SKM-1 treated with dmso at 0.1 percent for 144 hours (cell line): ENCODE results near the gene XYLT1.

Source experiments
- DNase-seq: peaks from one replicate; lab custom pipeline; 2025; ENCODE audit not compliant: unreplicated experiment; lab: John Stamatoyannopoulos, UW

Gene XYLT1

GRCh38 chr16:17459903-17460521 is 10.7 kb downstream of the XYLT1 start:
- DNase-seq: no peak

GRCh38 chr16:17457997-17458396 is 12.8 kb downstream of the XYLT1 start:
- no peak for DNase-seq

GRCh38 chr16:17457513-17457912 is 13.2 kb downstream of the XYLT1 start:
- no peak for DNase-seq

GRCh38 chr16:17454162-17454730 is 16.5 kb downstream of the XYLT1 start:
- no peak for DNase-seq

- no peak for DNase-seq
These were observed 17.3 kb downstream of the XYLT1 start for GRCh38 chr16:17453364-17454038.

- no peak for DNase-seq
These were observed 17.8 kb downstream of the XYLT1 start for GRCh38 chr16:17452922-17453321.

GRCh38 chr16:17451843-17452242 is 18.9 kb downstream of the XYLT1 start:
- peak; percentile 90 for DNase-seq

GRCh38 chr16:17450291-17450690 is 20.5 kb downstream of the XYLT1 start:
- DNase-seq: no peak

- peak; percentile 61 for DNase-seq
These were observed 21.8 kb downstream of the XYLT1 start for GRCh38 chr16:17448640-17449638.

GRCh38 chr16:17447101-17447569 is 23.6 kb downstream of the XYLT1 start:
- no peak for DNase-seq

- DNase-seq: no peak
These were observed 24.1 kb downstream of the XYLT1 start for GRCh38 chr16:17446661-17447060.

- no peak for DNase-seq
These were observed 25.3 kb downstream of the XYLT1 start for GRCh38 chr16:17445421-17445820.

- no peak for DNase-seq
These were observed 26.1 kb downstream of the XYLT1 start for GRCh38 chr16:17444658-17445057.

- DNase-seq: no peak
These were observed 30.6 kb downstream of the XYLT1 start for GRCh38 chr16:17440131-17440530.

GRCh38 chr16:17439580-17439979 is 31.2 kb downstream of the XYLT1 start:
- DNase-seq: peak; percentile 59

GRCh38 chr16:17437981-17438380 is 32.8 kb downstream of the XYLT1 start:
- no peak for DNase-seq

GRCh38 chr16:17437127-17437720 is 33.5 kb downstream of the XYLT1 start:
- no peak for DNase-seq

GRCh38 chr16:17435318-17435717 is 35.4 kb downstream of the XYLT1 start:
- no peak for DNase-seq

- no peak for DNase-seq
These were observed 36.9 kb downstream of the XYLT1 start for GRCh38 chr16:17433577-17434451.
